H9 (cell line): ENCODE data around the gene NKPD1. TPM values are rescaled to one million over a fixed set of nuclear protein-coding genes. Genes with fewer than 3 reads are reported as not detected.

ENCODE experiments used
- DNase-seq: peaks from one replicate; pipeline ENCODE4 v3.0.0-alpha.2; 2017
- H2AFZ ChIP-seq: one replicate; pipeline ENCODE4 v1.6.1; 2013; ENCODE audit warnings: mild to moderate bottlenecking, low read length, control low read depth, moderate library complexity
- H2AK5ac ChIP-seq: 2 replicates; pipeline ENCODE4 v1.6.1; 2013; ENCODE audit warnings: low read length, control low read depth, mixed read lengths; ENCODE audit not compliant: insufficient read length
- H2BK120ac ChIP-seq: one replicate; pipeline ENCODE4 v1.6.1; 2013; ENCODE audit warnings: low read depth, mild to moderate bottlenecking, low read length, control low read depth, inconsistent platforms; ENCODE audit not compliant: poor library complexity, severe bottlenecking
- H2BK12ac ChIP-seq: 2 replicates; pipeline ENCODE4 v1.6.1; 2013; ENCODE audit warnings: low read length, control low read depth, mixed read lengths, low read depth; ENCODE audit not compliant: insufficient read length
- H2BK15ac ChIP-seq: 2 replicates; pipeline ENCODE4 v1.6.1; 2013; ENCODE audit warnings: low read depth, low read length, control low read depth
- H2BK20ac ChIP-seq: one replicate; pipeline ENCODE4 v1.6.1; 2013; ENCODE audit warnings: low read depth, mild to moderate bottlenecking, low read length, control low read depth, inconsistent platforms; ENCODE audit not compliant: poor library complexity, severe bottlenecking
- H2BK5ac ChIP-seq: 2 replicates; pipeline ENCODE4 v1.6.1; 2013; ENCODE audit warnings: low read length, control low read depth, mixed read lengths; ENCODE audit not compliant: insufficient read length
- H3K14ac ChIP-seq: 2 replicates; pipeline ENCODE4 v1.6.1; 2013; ENCODE audit warnings: low read length, control low read depth; ENCODE audit not compliant: insufficient read depth
- H3K18ac ChIP-seq: 2 replicates; pipeline ENCODE4 v1.6.1; 2013; ENCODE audit warnings: low read depth, mild to moderate bottlenecking, mixed read lengths, low read length, control low read depth; ENCODE audit not compliant: insufficient read length
- H3K23ac ChIP-seq: 2 replicates; pipeline ENCODE4 v1.6.1; 2013; ENCODE audit warnings: low read length, control low read depth, mixed read lengths, low read depth; ENCODE audit not compliant: insufficient read length
- H3K23me2 ChIP-seq: 2 replicates; pipeline ENCODE4 v1.6.1; 2013; ENCODE audit warnings: low read depth, mild to moderate bottlenecking, mixed read lengths, low read length, control low read depth; ENCODE audit not compliant: insufficient read length, poor library complexity, severe bottlenecking
- H3K27ac ChIP-seq: 2 replicates; pipeline ENCODE4 v1.5.1; 2013; ENCODE audit warnings: low read length, control low read depth, mixed read lengths, low read depth; ENCODE audit not compliant: insufficient read length
- H3K27me3 ChIP-seq: 2 replicates; pipeline ENCODE4 v1.6.1; 2013; ENCODE audit warnings: low read length, control low read depth, inconsistent platforms; ENCODE audit not compliant: insufficient read depth
- H3K4ac ChIP-seq: 2 replicates; pipeline ENCODE4 v1.6.1; 2013; ENCODE audit warnings: low read depth, mild to moderate bottlenecking, control low read depth, inconsistent platforms, low read length, moderate library complexity
- H3K4me1 ChIP-seq: 2 replicates; pipeline ENCODE4 v1.6.1; 2013; ENCODE audit warnings: low read length, control low read depth, inconsistent platforms; ENCODE audit not compliant: insufficient read depth
- H3K4me2 ChIP-seq: 2 replicates; pipeline ENCODE4 v1.6.1; 2013; ENCODE audit warnings: low read length, control low read depth, mixed read lengths; ENCODE audit not compliant: insufficient read length, insufficient read depth
- H3K56ac ChIP-seq: 2 replicates; pipeline ENCODE4 v1.6.1; 2013; ENCODE audit warnings: low read depth, mild to moderate bottlenecking, mixed read lengths, low read length, control low read depth; ENCODE audit not compliant: insufficient read length
- H3K79me1 ChIP-seq: 2 replicates; pipeline ENCODE4 v1.6.1; 2013; ENCODE audit warnings: low read depth, mild to moderate bottlenecking, moderate library complexity, low read length, control low read depth, inconsistent platforms; ENCODE audit not compliant: insufficient read depth, poor library complexity, severe bottlenecking
- H3K79me2 ChIP-seq: 2 replicates; pipeline ENCODE4 v1.6.1; 2013; ENCODE audit warnings: low read length, control low read depth, inconsistent platforms; ENCODE audit not compliant: insufficient read depth
- H3K9ac ChIP-seq: 2 replicates; pipeline ENCODE4 v1.6.1; 2013; ENCODE audit warnings: low read length, control low read depth, mixed read lengths; ENCODE audit not compliant: insufficient read length; ENCODE audit errors: extremely low read depth
- H3K9me3 ChIP-seq: one replicate; pipeline ENCODE4 v1.6.1; 2013; ENCODE audit warnings: low read depth, low read length, inconsistent platforms; ENCODE audit not compliant: control insufficient read depth
- H3T11ph ChIP-seq: one replicate; pipeline ENCODE4 v1.6.1; 2013; ENCODE audit warnings: mild to moderate bottlenecking, low read length, control low read depth, inconsistent platforms
- H4K20me1 ChIP-seq: one replicate; pipeline ENCODE4 v1.6.1; 2013; ENCODE audit not compliant: control insufficient read depth, insufficient read length, insufficient read depth
- H4K5ac ChIP-seq: 2 replicates; pipeline ENCODE4 v1.6.1; 2013; ENCODE audit warnings: low read depth, mild to moderate bottlenecking, mixed read lengths, low read length, control low read depth; ENCODE audit not compliant: insufficient read length
- H4K8ac ChIP-seq: replicated peaks from 2 replicates; pipeline ENCODE4 v1.6.1; 2013; ENCODE audit warnings: low read length, control low read depth, mixed read lengths, low read depth; ENCODE audit not compliant: insufficient read length
- H4K91ac ChIP-seq: 2 replicates; pipeline ENCODE4 v1.6.1; 2013; ENCODE audit warnings: low read depth, mild to moderate bottlenecking, moderate library complexity, mixed read lengths, low read length, control low read depth; ENCODE audit not compliant: insufficient read length
- H3K27ac Mint-ChIP-seq, 3 experiments: 2 replicates in 2 of 3; 3 replicates in 1 of 3; pipeline ENCODE4 v1.8.0; 2020 to 2021; ENCODE audit warnings: mixed read lengths in 3 of 3, mild to moderate bottlenecking in 1 of 3, moderate library complexity in 1 of 3
- H3K27me3 Mint-ChIP-seq: 2 replicates; pipeline ENCODE4 v1.8.0; 2021; ENCODE audit warnings: low read depth, mild to moderate bottlenecking, moderate library complexity, mixed read lengths
- H3K36me3 Mint-ChIP-seq, 3 experiments: 2 replicates in 2 of 3; 3 replicates in 1 of 3; pipeline ENCODE4 v1.8.0; 2020 to 2021; ENCODE audit warnings: low read depth in 3 of 3, mixed read lengths in 3 of 3; ENCODE audit not compliant: insufficient read depth in 1 of 3
- H3K4me1 Mint-ChIP-seq, 2 experiments: 2 replicates each; pipeline ENCODE4 v1.8.0; 2020; ENCODE audit warnings: mixed read lengths in 2 of 2
- H3K4me3 Mint-ChIP-seq, 2 experiments: 2 replicates in 1 of 2; 3 replicates in 1 of 2; pipeline ENCODE4 v1.8.0; 2020 to 2021; ENCODE audit warnings: mild to moderate bottlenecking in 2 of 2, mixed read lengths in 2 of 2, moderate library complexity in 1 of 2
- H3K9me3 Mint-ChIP-seq, 2 experiments: 2 replicates in 1 of 2; 3 replicates in 1 of 2; pipeline ENCODE4 v1.8.0; 2020; ENCODE audit warnings: mild to moderate bottlenecking in 2 of 2, mixed read lengths in 2 of 2, moderate library complexity in 1 of 2
- WGBS: extraction: QIAGEN DNeasy Blood & Tissue Kit; methylation state at CpG from one replicate; pipeline ENCODE4 v1.1.7; 2013; ENCODE audit warnings: missing lambda C conversion rate, low lambda C conversion rate, mixed read lengths; ENCODE audit not compliant: insufficient read length; ENCODE audit errors: extremely low coverage; 5-methylcytosine and 5-hydroxymethylcytosine counted together
- total RNA-seq: library from RNA; stranded (reverse); gene quantifications from 2 replicates; pipeline ENCODE4 v1.2.1, GENCODE V29; 2021
- TF ChIP-seq, protein P1 (sequence below): fragments of 200-600 bp; sonication (generic); conservative IDR thresholded peaks from 3 replicates; pipeline ENCODE4 v1.8.0; 2021; ENCODE audit warnings: antibody characterized with exemption, mild to moderate bottlenecking

The NKPD1 gene
- total RNA-seq, 1 experiment from 2014 or later: 0.17 TPM

DNA sequence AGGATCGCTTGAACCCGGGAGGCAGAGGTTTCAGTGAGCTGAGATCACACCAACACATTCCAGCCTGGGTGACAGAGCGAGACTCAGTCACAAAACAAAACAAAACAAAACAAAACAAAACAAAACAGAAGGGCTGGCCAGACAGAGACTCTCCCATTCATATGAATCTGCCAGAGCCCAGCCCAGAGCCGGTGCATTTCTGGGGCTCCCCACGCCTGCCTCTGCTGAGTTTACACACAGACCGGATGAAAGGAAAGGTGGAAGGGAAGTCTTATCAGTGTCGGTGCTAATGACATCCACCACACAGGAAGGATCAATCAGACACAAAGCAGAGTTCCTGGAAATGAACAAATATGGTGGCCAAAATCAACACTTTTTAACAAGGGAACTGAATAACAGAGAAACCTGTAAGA lies 10.4 kb upstream of the NKPD1 start:
- TF ChIP-seq, protein P1, sequence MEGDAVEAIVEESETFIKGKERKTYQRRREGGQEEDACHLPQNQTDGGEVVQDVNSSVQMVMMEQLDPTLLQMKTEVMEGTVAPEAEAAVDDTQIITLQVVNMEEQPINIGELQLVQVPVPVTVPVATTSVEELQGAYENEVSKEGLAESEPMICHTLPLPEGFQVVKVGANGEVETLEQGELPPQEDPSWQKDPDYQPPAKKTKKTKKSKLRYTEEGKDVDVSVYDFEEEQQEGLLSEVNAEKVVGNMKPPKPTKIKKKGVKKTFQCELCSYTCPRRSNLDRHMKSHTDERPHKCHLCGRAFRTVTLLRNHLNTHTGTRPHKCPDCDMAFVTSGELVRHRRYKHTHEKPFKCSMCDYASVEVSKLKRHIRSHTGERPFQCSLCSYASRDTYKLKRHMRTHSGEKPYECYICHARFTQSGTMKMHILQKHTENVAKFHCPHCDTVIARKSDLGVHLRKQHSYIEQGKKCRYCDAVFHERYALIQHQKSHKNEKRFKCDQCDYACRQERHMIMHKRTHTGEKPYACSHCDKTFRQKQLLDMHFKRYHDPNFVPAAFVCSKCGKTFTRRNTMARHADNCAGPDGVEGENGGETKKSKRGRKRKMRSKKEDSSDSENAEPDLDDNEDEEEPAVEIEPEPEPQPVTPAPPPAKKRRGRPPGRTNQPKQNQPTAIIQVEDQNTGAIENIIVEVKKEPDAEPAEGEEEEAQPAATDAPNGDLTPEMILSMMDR: no peak
- no peak overlapping the region for H3K9ac ChIP-seq
- no peak overlapping the region for H4K8ac ChIP-seq
- no peaks in the 10 kb centered on the region for H3K4me1 ChIP-seq
- H4K20me1 ChIP-seq: no peaks in the 10 kb centered on the region
- WGBS: no CpG with 5 or more reads among the region's 7 CpGs
- no peak overlapping the region for H2BK12ac ChIP-seq
- H2AK5ac ChIP-seq: no peak overlapping the region
- H3K36me3 Mint-ChIP-seq: no peaks in the 10 kb centered on the region
- H3K79me2 ChIP-seq: no peaks in the 10 kb centered on the region; the same call in 1 of the 2 replicates
- no peak overlapping the region for H3K56ac ChIP-seq
- H3K4me2 ChIP-seq: no peak overlapping the region
- no peaks in the 10 kb centered on the region for H3K9me3 ChIP-seq
- H3K4me3 Mint-ChIP-seq: no peak overlapping the region
- H3K14ac ChIP-seq: no peak overlapping the region
- no peak overlapping the region for H3T11ph ChIP-seq
- no peak overlapping the region for H2BK120ac ChIP-seq
- H3K27me3 ChIP-seq: no peaks in the 10 kb centered on the region
- H3K18ac ChIP-seq: no peak overlapping the region
- no peak overlapping the region for H3K23ac ChIP-seq
- no peak overlapping the region for H3K27ac ChIP-seq
- DNase-seq: no peak
- no peak overlapping the region for H3K4ac ChIP-seq
- peaks cover 3% of the 10 kb centered on the region; the same call in 1 of the 2 replicates for H3K27me3 Mint-ChIP-seq
- no peaks in the 10 kb centered on the region for H3K23me2 ChIP-seq
- no peak overlapping the region for H4K5ac ChIP-seq
- H4K91ac ChIP-seq: no peak overlapping the region
- no peak overlapping the region for H3K27ac Mint-ChIP-seq
- no peak overlapping the region for H2BK15ac ChIP-seq
- no peak overlapping the region for H2BK20ac ChIP-seq
- H2AFZ ChIP-seq: no peak overlapping the region
- no peaks in the 10 kb centered on the region for H3K79me1 ChIP-seq
- no peak overlapping the region for H2BK5ac ChIP-seq
- H3K4me1 Mint-ChIP-seq: peaks cover 2 to 6% of the 10 kb centered on the region in 2 experiments
- H3K9me3 Mint-ChIP-seq: no peaks in the 10 kb centered on the region
